Kidney (tissue), 14 donors: ENCODE measurements around the gene RTL9. TPM values are rescaled to one million over a fixed set of nuclear protein-coding genes. Genes with fewer than 3 reads are reported as not detected.

Experiments
- DNase-seq, 5 donors: peaks; one replicate each; pipeline ENCODE4 v3.0.0-alpha.2; 2013 to 2020
- FAIRE-seq: peaks from 2 replicates; lab custom pipeline; 2012; peaks lifted over from hg19 to GRCh38; lab: Jason Lieb, UNC
- H3K27ac ChIP-seq, 2 donors: one replicate each; pipeline ENCODE4 v1.7.0; 2013; ENCODE audit warnings: low read depth in 2 of 2, low read length in 2 of 2, inconsistent platforms in 1 of 2
- H3K27me3 ChIP-seq: one replicate; pipeline ENCODE4 v1.7.1; 2013; ENCODE audit warnings: low read length, inconsistent platforms; ENCODE audit not compliant: control insufficient read depth, insufficient read depth
- H3K36me3 ChIP-seq, 3 donors: one replicate each; pipeline versions ENCODE4 v1.7.0 to v1.7.1; 2013; ENCODE audit warnings: low read length in 3 of 3, control low read depth in 1 of 3, inconsistent platforms in 1 of 3; ENCODE audit not compliant: insufficient read depth in 3 of 3, control insufficient read depth in 2 of 3
- H3K4me1 ChIP-seq, 3 donors: one replicate each; pipeline versions ENCODE4 v1.7.0 to v1.7.1; 2013; ENCODE audit warnings: low read length in 3 of 3, inconsistent platforms in 1 of 3, low read depth in 1 of 3; ENCODE audit not compliant: control insufficient read depth in 2 of 3, insufficient read depth in 2 of 3
- H3K4me3 ChIP-seq, 3 donors: one replicate each; pipeline versions ENCODE4 v1.7.0 to v1.8.1; 2013; ENCODE audit warnings: low read length in 3 of 3, control low read depth in 1 of 3, inconsistent platforms in 1 of 3
- H3K9ac ChIP-seq, 3 donors: one replicate each; pipeline versions ENCODE4 v1.7.0 to v1.7.1; 2013; ENCODE audit warnings: low read length in 3 of 3, control low read depth in 1 of 3, inconsistent platforms in 1 of 3
- H3K9me3 ChIP-seq, 3 donors: one replicate each; pipeline versions ENCODE4 v1.7.0 to v1.7.1; 2013; ENCODE audit warnings: low read length in 3 of 3, control low read depth in 1 of 3, inconsistent platforms in 1 of 3; ENCODE audit not compliant: control insufficient read depth in 2 of 3, insufficient read depth in 1 of 3
- CTCF ChIP-seq: IDR thresholded peaks from 3 replicates; pipeline ENCODE4 v1.5.1; 2012; ENCODE audit warnings: mild to moderate bottlenecking, moderate library complexity, borderline replicate concordance; ENCODE audit not compliant: insufficient read depth; ENCODE audit errors: extremely low read depth
- intact Hi-C: fragments of 100-400 bp; cut with DNase I; formaldehyde crosslinking; loops from one replicate; pipeline ENCODE4 v1.11.1; 2022
- polyA plus RNA-seq: library from polyadenylated mRNA; stranded (reverse); fragments of 350-450 nt; fragmentation: Illumina TruSeq; extraction: RNeasy Lipid Tissue Mini Kit (QIAGEN cat#74804); gene quantifications from one replicate; pipeline ENCODE4 v1.2.3, GENCODE V29; 2014; ENCODE audit warnings: low read depth, low replicate concordance; ENCODE audit not compliant: insufficient read depth
- total RNA-seq: library from RNA; stranded (reverse); fragmentation: NEBNext Ultra II Directional; extraction: Animal tissue kit (Norgen Biotek cat#: 25700); gene quantifications from one replicate; pipeline ENCODE4 v1.2.1, GENCODE V29; 2021
- donor health status: control.
- donor health status: control.
- donor health status: control.
- donor health status: control.
- donor health status: control.
- donor health status: DM: yes; HTN: yes; CAD: no.
- donor health status: Normal renal cell carcinoma (clear cell type).

The RTL9 gene
- total and polyA plus RNA-seq, 2 donors from 2014 or later: not detected

DNA sequence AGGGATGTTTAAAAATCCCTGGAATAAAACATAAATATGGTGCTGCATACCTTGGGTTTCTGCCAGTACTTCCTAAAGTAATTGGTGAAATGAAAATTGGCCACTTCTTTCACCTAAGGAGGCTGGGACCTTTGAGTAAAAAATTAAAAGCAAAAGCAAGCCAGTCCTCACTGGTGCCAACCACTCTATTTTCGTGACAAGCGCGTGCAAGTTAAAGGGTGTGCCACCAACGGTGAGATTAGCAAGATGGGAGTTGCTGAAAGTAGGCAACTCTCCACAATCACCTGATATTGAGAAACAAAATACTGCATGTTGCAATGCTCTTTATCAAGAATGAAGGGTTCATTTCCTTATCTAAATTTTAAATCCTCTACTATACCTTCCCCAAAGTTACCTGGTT is 19.7 kb upstream of the RTL9 start:
- Histone ChIP-seq H3K9ac (no peak overlapping the region), H3K4me3 (no peak overlapping the region), H3K9me3 (no peaks in the 10 kb centered on the region), H3K27me3 (no peaks in the 10 kb centered on the region), H3K27ac (no peak overlapping the region), H3K36me3 (no peaks in the 10 kb centered on the region), H3K4me1 (no peaks in the 10 kb centered on the region)
- DNase-seq (no peak), FAIRE-seq (no peak)
- intact Hi-C loops: no loop called here
- no peak for TF ChIP-seq CTCF

DNA sequence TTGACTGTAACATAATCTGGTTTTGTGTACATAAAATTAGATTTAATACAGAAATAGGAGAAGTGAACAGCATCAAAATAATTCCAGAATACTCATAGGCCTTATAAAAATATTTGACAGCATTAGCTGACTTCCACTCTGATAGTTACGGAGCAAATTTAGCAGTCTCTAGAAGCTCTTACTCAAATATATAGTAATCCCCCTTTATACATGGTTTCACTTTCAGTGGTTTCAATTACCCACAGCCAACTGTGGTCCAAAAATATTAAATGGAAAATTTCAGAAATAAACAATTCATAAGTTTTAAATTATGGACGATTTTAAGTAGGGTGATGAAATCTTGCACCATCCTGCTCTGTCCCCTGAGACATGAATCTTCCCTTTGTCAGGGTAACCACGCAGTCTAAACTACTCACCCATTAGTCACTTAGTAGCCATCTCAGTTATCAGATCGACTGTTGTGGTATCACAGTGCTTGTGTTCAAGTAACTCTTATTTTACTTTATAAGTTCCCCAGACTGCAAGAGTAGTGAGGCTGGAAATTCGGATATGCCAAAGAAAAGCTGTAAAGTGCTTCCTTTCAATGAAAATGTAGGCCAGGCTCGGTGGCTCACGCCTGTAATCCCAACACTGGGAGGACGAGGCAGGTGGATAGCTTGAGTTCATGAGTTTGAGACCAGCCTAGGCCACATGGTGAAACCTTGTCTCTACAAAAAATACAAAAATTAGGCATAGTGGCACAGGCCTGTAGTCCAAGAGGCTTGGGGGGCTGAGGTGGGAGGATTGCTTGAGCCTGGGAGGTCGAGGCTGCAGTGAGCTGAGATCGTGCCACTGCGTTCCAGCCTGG is 17.2 kb upstream of the RTL9 start:
- Histone ChIP-seq H3K4me1 (no peaks in the 10 kb centered on the region), H3K4me3 (no peak overlapping the region), H3K9me3 (no peaks in the 10 kb centered on the region), H3K27ac (no peak overlapping the region), H3K36me3 (no peaks in the 10 kb centered on the region), H3K27me3 (no peaks in the 10 kb centered on the region), H3K9ac (no peak overlapping the region)
- no peak for FAIRE-seq
- intact Hi-C loops: no loop called here
- no peak for TF ChIP-seq CTCF
- DNase-seq: no peak

DNA sequence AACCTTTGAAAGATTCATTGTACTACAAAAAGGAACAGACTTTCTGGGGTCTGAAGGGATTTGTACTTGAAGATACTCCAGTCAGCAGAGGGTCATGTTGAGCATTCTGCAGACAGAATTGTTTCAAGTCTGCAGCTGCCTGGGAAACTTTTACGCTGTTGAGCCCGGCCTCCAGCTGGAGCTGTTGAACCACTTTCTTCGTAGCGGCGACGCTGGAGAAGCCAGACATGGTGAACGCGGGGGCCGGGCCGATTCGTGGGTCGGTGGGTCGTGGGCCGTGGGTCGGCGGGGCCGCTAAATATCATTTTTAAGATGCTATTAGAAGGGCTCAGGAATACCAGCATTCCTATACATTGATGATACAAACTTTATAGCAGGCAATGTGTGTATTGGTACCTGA is 12.0 kb upstream of the RTL9 start:
- Histone ChIP-seq H3K27me3 (no peaks in the 10 kb centered on the region), H3K36me3 (no peaks in the 10 kb centered on the region), H3K4me3 (no peak overlapping the region), H3K27ac (no peak overlapping the region), H3K9ac (no peak overlapping the region), H3K9me3 (no peaks in the 10 kb centered on the region), H3K4me1 (no peaks in the 10 kb centered on the region)
- DNase-seq (peak in 2 of 5 donors; percentile 14 to 63), FAIRE-seq (no peak)
- TF ChIP-seq CTCF: no peak
- intact Hi-C loops: no loop called here
